NCI-H1417 treated with DMSO at 0.1 percent for 48 hours (cell line): ENCODE results near the gene DRD4.

Source experiments
- DNase-seq: peaks from one replicate; lab custom pipeline; 2025; lab: John Stamatoyannopoulos, UW

The DRD4 gene

DNA sequence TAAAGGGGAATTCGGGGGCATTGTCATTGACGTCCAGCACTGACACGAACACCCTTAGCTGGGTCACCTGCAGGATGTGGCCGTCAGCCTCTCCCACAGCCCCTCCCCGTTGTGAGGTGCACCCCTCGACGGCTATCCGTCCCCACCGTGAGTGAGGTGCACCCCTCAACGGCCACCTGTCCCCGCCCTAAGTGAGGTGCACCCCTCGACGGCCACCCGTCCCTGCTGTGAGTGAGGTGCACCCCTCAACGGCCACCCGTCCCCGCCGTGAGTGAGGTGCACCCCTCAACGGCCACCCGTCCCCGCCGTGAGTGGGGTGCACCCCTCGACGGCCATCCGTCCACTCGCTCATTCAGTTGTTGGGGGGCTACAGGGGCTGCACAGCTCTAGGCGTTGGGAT lies 15.2 kb upstream of the DRD4 start:
- no peak for DNase-seq

DNA sequence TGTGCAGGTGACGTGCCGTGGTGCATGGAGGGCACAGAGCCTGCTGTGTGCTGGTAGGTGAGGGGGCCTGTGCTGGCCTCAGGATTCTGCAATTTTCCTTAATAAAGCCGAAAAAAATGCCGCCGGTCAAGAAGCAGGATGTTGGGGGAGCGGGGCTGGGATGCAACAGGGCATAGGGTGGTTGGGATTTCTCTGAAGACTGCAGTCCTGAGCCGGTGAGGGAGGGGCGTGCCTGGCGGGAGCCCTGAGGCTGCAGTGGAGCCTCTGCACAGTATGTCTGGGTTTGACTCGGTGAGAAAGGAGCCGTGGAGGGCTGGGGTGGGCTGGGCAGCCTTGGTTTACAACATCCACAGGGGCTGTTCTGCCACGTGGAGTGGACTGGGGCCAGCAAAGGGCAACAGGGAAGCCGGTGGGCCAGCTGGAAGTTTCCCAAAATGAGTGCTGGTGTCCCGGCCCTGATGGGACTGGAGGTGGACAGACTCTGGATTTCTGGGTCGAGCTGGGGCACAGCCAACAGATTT lies 13.7 kb upstream of the DRD4 start:
- DNase-seq = no peak

DNA sequence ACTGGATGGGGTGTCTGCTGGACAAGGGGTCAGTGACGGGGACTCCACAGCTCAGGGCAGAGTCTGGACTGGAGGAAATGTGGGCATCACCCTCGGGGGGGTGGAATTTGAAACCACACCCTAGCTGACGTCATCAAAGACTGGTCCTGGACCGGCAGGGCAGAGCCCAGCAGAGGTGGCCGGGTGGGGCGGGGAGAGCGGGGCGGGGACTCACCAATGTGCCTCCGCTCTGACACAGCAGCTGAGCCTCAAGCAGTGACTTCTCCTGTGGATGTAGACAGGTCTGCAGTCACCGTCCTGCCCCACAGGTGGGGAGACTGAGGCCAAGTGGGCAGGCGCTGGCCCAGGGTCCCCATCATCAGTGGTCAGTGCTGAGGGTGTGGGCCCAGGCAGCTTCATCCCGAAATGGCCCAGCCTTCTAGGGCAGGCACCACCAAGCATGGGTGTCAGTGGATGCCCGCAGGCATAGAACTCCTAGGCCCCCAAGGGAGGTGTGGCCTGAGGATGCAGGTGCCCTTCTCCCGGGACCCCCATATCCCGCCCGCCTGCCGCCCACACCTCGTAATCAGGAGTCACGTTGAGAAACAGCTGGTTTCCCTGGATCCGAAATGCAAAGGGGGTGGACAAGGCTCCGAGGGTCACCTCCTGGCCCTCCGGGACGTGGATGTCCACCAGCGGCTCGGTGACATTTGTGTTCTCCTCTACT lies 12.9 kb upstream of the DRD4 start:
- no peak for DNase-seq

DNA sequence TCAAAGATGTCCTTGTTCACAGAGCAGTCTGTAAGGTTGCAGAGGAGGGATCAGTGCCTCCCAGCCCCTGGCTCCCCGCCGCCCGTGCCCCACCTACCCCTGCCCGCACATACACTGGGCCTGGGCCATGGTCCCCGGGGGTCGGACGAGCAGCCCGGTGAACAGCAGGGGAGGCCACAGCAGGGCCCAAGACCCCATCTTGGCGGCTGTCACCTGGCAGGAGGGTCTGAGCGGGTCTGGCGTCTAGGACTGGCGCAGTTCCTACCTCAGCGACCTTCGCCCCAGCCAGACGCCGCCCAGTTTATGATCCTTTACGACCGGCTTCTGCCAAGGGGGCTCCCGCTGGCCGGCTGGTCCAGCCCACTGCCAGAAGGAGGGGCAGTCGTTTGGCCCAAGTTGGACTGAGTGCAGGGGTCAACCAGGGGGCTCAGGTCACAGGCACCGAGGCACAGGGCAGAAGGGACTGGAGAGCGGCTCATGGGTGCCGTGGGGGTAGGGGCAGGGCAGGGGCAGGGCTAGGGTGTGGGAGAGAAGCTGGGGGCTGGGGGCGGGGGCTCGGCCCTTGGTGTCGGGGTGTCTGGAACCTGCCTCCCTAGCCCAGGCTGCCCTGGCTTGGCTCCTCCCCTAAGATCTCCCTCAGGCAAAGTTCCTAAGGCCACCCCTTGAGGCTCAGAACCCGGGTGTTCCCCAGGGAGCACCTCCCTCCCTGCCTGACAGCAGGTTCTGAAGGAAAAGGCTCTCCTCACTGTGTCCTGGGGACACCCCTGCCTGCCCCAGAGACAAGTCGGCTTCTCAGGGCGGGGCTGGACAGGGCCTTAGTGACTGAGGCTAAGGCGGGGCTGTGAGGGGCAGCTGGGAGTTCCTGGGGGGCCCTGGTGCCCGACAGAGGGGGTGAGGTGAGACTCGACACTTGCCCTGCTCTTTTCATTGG lies 12.1 kb upstream of the DRD4 start, which contains the start of gene CDHR5:
Gene CDHR5 (minus strand): TSS at position 251 of the 931 bp plus-strand sequence. CDS start 53 bp downstream, at position 198.
- no peak for DNase-seq

DNA sequence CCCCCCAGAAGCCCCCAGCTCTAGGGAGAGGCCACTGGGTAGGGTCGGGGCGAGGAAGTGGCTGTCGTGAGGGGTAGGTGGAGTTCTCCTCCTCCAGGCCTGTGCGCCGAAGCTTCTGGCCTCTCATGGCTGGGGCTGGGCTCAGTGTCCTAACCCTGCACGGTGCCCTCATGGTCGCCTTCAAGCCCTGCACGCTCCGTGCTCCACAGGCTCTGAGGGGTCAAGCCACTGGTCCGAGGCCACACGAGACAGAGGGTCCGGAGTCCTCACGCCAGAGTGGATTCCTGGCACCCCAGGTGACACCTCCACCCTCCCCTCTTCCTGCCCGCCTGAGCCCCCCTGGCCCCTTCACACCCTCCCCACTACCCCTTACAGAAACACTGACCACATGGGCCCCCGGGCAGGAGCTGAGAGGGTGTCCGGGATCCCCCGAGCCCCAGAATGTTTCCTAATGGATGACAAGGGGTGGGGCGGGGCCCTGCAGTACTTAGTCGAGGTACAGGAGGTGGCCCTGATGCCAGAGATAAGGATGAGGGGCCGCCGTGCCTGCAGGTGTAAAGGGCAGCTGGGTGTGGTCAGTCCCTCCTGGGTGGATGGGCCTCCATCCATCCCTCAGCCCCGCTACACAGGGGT lies 11.3 kb upstream of the DRD4 start:
- no peak for DNase-seq

DNA sequence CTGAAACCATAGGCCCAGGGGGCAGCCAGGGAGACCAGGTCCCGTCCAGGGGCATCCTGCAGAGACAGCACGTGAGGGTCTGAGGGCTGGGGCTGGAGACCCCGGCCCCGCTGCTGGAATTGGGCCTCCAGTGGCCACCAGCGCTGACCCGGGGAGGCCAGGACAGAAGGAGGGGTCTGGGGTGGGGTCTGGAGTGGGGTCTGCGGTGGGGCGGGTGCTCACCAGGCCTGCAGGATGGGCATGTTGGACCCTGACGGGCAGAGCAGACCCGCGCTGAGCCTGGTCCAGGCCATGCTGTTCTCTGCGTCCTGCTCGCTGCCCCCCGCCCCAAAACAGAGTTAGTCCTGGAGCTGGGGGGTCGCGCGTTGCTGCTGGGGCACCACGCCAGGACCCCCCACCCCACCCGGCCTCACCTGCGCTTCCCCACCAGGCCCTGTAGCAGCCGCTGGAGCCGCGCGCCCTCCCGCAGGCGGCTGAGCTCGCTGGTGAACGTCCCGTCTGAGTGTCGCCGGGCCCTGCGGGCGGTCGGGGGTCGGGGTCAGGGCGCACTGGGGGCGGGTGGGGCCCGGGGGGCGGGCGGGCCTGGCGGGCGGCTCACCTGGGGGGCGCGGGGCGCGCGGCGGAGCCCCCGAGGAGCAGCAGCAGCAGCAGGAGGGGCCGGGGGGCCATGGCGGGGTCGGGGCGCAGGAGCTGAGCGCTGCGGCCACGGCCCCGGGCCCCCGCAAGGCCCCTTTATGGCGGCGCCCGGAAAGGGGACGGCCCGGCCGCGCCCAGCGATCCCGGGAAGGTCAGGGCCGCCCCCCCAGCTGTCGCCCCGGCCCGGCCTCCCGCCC lies 10.4 kb upstream of the DRD4 start, which contains the start of gene SCT:
Gene SCT (minus strand): TSS at position 707 of the 833 bp plus-strand sequence. CDS start 38 bp downstream, at position 669.
- DNase-seq = no peak

DNA sequence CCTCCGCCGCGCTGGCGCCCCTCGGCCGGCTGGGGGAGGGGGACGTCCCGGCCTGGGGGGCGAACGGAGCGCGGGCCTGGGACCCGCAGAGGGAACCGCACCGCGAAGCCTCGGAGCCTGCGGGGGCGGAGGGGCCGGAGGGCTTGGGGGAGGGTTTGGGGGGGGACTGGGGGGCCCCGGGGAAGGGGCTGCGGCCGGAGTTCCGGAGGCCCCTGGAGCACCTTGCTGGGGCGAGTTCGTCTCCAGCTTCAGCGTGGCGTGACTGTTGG lies 9.8 kb upstream of the DRD4 start:
- DNase-seq = no peak

DNA sequence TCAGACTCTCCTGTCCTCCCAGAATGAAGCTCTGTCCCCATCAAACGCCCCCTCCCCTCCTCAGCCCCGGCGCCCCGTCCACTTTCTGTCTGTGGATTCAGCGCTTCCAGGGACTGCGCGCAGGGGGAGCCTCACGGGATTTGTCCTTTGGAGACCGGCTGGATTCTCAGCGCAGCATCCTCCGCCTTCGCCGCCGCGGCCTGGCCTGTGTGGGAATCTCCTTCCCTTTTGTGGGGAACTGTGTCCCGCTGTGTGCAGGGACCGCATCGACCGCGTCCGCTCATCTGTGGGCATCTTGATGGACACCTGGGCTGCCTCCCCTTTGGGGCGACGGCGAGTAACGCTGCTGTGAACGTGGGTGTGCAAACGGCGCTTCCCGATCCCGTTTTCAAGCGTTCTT lies 9.0 kb upstream of the DRD4 start:
- no peak for DNase-seq

DNA sequence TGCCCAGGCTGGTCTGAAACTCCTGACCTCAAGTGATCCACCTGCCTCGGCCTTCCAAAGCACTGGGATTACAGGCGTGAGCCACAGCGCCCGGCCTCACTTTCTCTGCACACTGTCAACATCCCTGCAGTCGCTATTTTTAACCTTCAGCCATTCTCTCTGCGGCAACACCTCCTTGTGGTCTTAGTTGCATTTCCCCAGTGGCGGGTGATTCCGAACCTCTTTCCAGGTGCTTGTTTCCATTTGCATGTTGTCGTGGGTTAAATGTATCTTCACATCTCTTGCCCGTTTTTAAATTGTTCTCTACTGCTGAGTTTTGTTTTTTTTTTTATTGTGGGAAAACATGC lies 7.9 kb upstream of the DRD4 start:
- DNase-seq = no peak

DNA sequence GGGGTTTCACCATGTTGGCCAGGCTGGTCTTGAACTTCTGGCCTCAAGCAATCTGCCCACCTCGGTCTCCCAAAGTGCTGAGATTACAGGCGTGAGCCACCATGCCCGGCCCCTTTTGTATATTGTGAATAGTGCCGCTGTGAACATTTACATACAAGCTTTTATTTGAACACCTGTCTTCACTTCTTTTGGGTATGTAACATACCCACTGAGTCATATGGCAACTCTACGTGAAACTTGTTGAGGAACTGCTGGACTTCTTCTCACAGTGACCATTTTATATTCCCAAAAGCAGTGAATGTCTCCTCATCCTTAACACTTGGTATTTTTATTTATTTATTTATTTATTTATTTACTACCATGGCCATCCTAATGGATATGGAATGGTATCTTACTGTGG lies 6.2 kb upstream of the DRD4 start:
- DNase-seq = no peak

DNA sequence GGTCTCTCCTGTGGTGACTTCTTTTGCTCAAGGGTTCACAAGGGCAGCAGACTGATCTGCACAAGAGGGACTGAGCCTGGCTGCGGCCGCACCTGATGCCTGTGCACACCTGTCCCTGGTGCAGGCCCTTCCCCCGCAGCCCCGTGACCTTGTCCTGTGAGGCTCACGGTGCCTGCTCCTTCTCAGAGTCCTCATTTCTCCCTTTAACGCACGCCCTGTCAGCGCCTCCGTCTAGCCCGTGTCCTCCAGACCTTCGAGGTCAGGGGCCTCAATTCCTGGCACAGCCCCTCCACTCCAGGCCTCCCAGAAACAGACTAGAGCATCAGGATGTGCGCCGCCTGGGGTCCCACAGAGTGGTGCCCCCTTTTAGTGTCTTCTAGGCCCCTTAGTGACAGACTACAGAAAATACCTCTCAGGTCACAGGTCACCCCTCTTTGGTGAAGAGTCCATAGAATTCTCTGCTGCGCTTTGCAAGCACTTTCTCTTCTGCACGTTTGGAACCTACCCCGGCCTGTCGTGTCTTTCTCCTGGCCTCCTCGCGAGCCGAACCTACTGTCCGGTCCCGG lies 1.0 kb upstream of the DRD4 start:
- no peak for DNase-seq

DNA sequence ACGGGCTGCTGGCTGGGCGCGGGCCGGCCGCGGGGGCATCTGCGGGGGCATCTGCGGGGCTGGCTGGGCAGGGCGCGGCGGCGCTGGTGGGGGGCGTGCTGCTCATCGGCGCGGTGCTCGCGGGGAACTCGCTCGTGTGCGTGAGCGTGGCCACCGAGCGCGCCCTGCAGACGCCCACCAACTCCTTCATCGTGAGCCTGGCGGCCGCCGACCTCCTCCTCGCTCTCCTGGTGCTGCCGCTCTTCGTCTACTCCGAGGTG lies 194 bp downstream of the DRD4 start:
- DNase-seq = no peak

DNA sequence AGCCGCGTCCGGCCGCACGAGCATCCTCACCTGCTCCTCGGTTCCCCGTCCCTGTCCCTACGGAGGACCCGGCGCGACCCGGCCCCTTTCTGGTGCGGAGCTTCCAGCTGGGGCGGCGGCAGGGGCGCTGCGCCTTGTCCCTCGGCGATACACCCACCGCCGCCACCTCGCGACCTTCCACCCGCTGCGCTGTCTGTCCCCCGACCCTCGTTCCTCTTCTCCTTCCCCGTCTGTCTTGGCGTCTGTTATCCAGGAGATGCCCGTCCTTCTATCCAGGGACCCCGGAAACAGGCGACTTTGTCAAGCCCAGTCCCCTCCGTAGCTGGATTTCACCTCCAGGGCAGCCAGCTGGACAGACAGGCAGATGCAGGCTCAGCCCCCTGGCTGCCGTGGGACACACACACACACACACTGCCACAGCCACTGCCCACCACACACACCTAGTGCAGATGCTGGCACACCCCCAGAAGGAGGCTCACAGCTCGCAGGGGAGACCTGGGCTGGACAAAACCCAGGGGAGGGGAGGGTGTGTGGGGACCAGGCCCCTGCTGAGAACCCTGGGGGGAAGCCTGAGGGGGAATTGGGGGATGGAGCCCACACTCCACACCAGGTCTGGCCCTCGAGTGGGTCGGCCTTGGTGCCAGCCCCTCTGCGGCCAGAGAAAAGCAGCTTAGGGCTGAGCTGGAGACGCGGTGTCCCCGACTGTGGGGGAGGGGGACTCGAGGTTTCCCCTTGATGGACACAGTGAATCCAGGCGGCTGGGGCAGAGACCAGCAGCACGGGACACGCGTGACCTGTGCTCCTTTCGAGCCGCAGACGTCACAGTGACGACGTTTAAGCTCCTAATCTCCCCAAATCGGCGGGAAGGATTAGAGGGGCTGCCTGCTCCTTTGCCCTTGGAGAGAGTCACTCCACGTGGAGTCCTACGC lies 788 bp downstream of the DRD4 start:
- no peak for DNase-seq

DNA sequence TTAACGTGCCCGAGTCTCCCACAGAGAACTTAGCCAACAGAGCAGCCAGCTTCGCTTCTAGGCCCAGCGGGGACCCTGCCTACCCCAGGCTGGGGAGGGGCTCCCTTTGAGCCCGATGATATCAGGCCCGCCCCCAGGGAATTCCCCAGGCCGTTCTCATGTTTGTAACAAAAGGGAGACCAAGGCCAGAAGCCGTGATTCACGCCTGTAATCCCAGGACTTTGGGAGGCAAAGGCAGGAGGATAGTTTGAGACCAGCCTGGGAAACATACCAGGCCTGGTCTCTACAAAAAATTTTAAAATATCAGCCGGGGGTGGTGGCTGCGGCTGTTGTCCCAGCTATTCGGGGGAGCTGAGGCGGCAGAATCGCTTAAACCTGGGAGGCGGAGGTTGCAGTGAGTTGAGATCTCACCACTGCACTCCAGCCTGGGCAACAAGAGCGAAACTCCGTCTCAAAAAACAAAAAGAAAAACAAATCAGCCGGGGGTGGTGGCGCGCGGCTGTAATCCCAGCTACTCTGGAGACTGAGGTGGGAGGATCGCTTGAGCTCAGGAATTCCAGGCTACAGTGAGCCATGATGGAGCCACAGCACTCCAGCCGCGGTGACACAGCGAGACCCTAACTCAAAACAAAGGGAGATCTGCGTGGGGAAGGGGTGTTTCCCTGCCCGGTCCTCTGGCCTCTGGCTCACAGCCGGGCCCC lies 1.7 kb downstream of the DRD4 start:
- no peak for DNase-seq

DNA sequence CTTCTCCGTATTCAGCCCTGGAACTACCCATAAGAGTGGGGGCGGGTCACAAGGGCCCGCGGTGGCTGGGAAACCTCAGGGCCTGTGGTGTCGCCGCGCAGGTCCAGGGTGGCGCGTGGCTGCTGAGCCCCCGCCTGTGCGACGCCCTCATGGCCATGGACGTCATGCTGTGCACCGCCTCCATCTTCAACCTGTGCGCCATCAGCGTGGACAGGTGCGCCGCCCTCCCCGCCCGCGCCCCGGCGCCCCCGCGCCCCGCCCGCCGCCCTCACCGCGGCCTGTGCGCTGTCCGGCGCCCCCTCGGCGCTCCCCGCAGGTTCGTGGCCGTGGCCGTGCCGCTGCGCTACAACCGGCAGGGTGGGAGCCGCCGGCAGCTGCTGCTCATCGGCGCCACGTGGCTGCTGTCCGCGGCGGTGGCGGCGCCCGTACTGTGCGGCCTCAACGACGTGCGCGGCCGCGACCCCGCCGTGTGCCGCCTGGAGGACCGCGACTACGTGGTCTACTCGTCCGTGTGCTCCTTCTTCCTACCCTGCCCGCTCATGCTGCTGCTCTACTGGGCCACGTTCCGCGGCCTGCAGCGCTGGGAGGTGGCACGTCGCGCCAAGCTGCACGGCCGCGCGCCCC lies 2.4 kb downstream of the DRD4 start:
- no peak for DNase-seq

DNA sequence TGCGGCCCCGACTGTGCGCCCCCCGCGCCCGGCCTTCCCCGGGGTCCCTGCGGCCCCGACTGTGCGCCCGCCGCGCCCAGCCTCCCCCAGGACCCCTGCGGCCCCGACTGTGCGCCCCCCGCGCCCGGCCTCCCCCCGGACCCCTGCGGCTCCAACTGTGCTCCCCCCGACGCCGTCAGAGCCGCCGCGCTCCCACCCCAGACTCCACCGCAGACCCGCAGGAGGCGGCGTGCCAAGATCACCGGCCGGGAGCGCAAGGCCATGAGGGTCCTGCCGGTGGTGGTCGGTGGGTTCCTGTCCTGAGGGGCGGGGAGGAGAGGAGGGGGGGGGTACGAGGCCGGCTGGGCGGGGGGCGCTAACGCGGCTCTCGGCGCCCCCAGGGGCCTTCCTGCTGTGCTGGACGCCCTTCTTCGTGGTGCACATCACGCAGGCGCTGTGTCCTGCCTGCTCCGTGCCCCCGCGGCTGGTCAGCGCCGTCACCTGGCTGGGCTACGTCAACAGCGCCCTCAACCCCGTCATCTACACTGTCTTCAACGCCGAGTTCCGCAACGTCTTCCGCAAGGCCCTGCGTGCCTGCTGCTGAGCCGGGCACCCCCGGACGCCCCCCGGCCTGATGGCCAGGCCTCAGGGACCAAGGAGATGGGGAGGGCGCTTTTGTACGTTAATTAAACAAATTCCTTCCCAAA lies 3.1 kb downstream of the DRD4 start:
- DNase-seq = no peak

DNA sequence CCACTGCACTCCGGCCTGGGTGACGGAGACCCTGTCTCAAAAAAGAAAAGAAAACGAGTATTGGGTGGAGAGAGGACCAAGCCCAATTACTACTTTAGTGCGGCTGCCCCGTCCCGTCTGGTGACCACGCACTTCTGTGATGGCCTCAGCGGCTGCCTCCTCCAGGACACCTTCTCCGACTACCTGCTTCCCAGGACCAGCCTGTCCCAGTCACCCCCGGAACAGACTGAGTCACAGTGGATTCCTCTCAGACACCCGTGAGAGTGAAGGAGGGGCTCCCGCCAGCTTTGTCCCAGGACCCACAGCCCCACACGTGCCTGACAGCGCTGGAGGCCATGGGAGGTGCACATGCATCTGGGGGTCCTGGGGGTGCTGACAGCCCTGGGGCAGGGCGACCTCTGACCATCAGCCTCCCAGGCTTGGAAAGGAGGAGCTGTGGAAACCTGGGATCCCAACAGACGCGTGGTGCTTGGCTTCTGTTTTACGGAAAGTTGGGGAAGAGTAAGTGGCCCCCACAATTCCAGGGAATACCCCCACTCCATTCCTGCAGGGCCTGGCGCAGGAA lies 4.8 kb downstream of the DRD4 start:
- no peak for DNase-seq

DNA sequence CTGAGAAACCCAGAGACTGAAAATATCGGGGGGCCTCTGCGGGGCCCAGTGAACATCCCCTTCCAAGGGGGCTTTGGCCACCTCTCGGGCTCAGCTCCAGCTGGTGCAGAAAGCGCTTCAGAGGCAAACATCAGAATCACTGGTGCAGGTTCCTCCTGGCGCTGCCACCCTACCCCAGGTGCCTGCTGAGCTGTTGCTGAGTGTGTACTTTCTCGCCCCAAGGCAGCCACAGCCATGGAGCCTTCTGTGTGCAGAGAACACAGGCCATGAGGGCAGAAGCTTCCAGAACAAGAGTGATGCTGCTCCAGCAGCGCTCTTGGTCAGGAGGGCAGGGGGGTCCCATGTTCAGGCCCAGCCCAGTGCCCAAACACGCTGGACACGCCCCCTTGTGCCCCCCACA lies 6.3 kb downstream of the DRD4 start:
- no peak for DNase-seq
